HepG2 (cell line): ENCODE data around the gene UAP1L1. TPM values are rescaled to one million over a fixed set of nuclear protein-coding genes. Genes with fewer than 3 reads are reported as not detected.

ENCODE experiments used
- BRF2 ChIP-seq: sonication (generic); formaldehyde crosslinking; IDR thresholded peaks from 2 replicates; pipeline ENCODE4 v1.8.1; 2022; ENCODE audit warnings: mild to moderate bottlenecking, missing genetic modification reagents
- FOXK1 ChIP-seq: sonication (generic); formaldehyde crosslinking; IDR thresholded peaks from 2 replicates; pipeline ENCODE4 v1.4.0; 2020; ENCODE audit warnings: low read depth, missing genetic modification reagents, borderline replicate concordance
- IKZF1 ChIP-seq: fragments of 450-650 bp; IDR thresholded peaks from 2 replicates; pipeline ENCODE4 v1.7.1; 2016
- MIER3 ChIP-seq: IDR thresholded peaks from 2 replicates; pipeline ENCODE4 v1.6.1; 2016; ENCODE audit warnings: missing compliant biosample characterization, borderline replicate concordance
- MTERF4 ChIP-seq: sonication (generic); formaldehyde crosslinking; IDR thresholded peaks from 2 replicates; pipeline ENCODE4 v1.8.0; 2023; ENCODE audit warnings: mild to moderate bottlenecking, missing genetic modification reagents
- SNAPC4 ChIP-seq: sonication (generic); formaldehyde crosslinking; IDR thresholded peaks from 2 replicates; pipeline ENCODE4 v1.4.0; 2020; ENCODE audit warnings: mild to moderate bottlenecking, missing genetic modification reagents
- TARDBP ChIP-seq: sonication (generic); formaldehyde crosslinking; IDR thresholded peaks from 2 replicates; pipeline ENCODE4 v1.8.0; 2022; ENCODE audit warnings: mild to moderate bottlenecking, missing genetic modification reagents
- UBTF ChIP-seq: sonication (generic); formaldehyde crosslinking; IDR thresholded peaks from 2 replicates; pipeline ENCODE4 v1.4.0; 2020; ENCODE audit warnings: mild to moderate bottlenecking, missing genetic modification reagents
- ZBTB20 ChIP-seq: sonication (generic); formaldehyde crosslinking; IDR thresholded peaks from 2 replicates; pipeline ENCODE4 v1.8.1; 2023; ENCODE audit warnings: missing genetic modification reagents, low read depth, mild to moderate bottlenecking, borderline replicate concordance
- ZC3H4 ChIP-seq: sonication (generic); formaldehyde crosslinking; IDR thresholded peaks from 2 replicates; pipeline ENCODE4 v1.4.0; 2020; ENCODE audit warnings: missing genetic modification reagents, borderline replicate concordance
- ZNF205 ChIP-seq: IDR thresholded peaks from 2 replicates; pipeline ENCODE4 v1.6.1; 2018; ENCODE audit warnings: missing biosample characterization, missing genetic modification reagents
- ZNF282 ChIP-seq: fragments of 450-650 bp; IDR thresholded peaks from 2 replicates; pipeline ENCODE4 v1.6.1; 2018; ENCODE audit not compliant: partially characterized antibody
- ZNF431 ChIP-seq: sonication (generic); formaldehyde crosslinking; IDR thresholded peaks from 2 replicates; pipeline ENCODE4 v1.9.0; 2022; ENCODE audit warnings: missing genetic modification reagents, low read depth, mild to moderate bottlenecking, borderline replicate concordance
- ZNF441 ChIP-seq: sonication (generic); formaldehyde crosslinking; IDR thresholded peaks from 2 replicates; pipeline ENCODE4 v1.7.0; 2021; ENCODE audit warnings: missing genetic modification reagents, borderline replicate concordance
- ZNF740 ChIP-seq: sonication (generic); formaldehyde crosslinking; IDR thresholded peaks from 2 replicates; pipeline ENCODE4 v1.4.0; 2020; ENCODE audit warnings: missing genetic modification reagents
- ZNF780A ChIP-seq: sonication (generic); formaldehyde crosslinking; IDR thresholded peaks from 2 replicates; pipeline ENCODE4 v1.8.0; 2022; ENCODE audit warnings: mild to moderate bottlenecking, missing genetic modification reagents, moderate library complexity
- polyA plus RNA-seq, 8 experiments: library from polyadenylated mRNA; depleted of rRNA in 3 of 8; stranded (reverse) in 7 of 8; unstranded in 1 of 8; fragments of >200 nt; fragmentation: Illumina TruSeq in 4 of 8; extraction: Trizol in 4 of 8; gene quantifications; 2 replicates each; pipeline versions ENCODE4 v1.2.1 to v1.2.3, GENCODE V29; 2011 to 2016; ENCODE audit warnings: low read depth in 4 of 8, missing spikeins in 1 of 8, mixed read lengths in 1 of 8; ENCODE audit not compliant: insufficient read depth in 1 of 8
- total RNA-seq, 5 experiments: library from RNA; depleted of rRNA; stranded (reverse); fragments of >200 nt; fragmentation: Illumina TruSeq; extraction: Trizol; gene quantifications; 2 replicates each; pipeline ENCODE4 v1.2.3, GENCODE V29; 2016; ENCODE audit warnings: low read depth in 1 of 5

UAP1L1 gene
- total and polyA plus RNA-seq, 2 of the 13 experiments (the other 11 are each of a cell fraction or from before 2014, with no cell fraction given) = 5.4 to 6.4 TPM

- TF ChIP-seq SNAPC4 (no peak), ZNF780A (CRISPR knock-in tag) (no peak), ZNF205 (CRISPR knock-in tag) (no peak), FOXK1 (CRISPR knock-in tag) (no peak), ZNF282 (no peak), ZNF441 (CRISPR knock-in tag) (peak; percentile 7; the same call in 1 of the 2 replicates), BRF2 (CRISPR knock-in tag) (no peak), ZC3H4 (CRISPR knock-in tag) (peak; percentile 74; the same call in 1 of the 2 replicates), ZNF431 (CRISPR knock-in tag) (peak; percentile 32; the same call in 1 of the 2 replicates), MIER3 (CRISPR knock-in tag) (no peak), ZBTB20 (CRISPR knock-in tag) (no peak), ZNF740 (CRISPR knock-in tag) (no peak), MTERF4 (CRISPR knock-in tag) (0 out of 2 replicates have a peak, but pooled peaks have one; percentile 27), TARDBP (CRISPR knock-in tag) (no peak), IKZF1 (no peak), UBTF (0 out of 2 replicates have a peak, but pooled peaks have one; percentile 22)
Measured at GRCh38 chr9:137085920-137086530, 8.7 kb downstream of the UAP1L1 start (continued).
